Measurements from ENCODE around the gene PGC. TPM values are rescaled to one million over a fixed set of nuclear protein-coding genes. Genes with fewer than 3 reads are reported as not detected.
A peak's percentile ranks its signal among the peaks of the same experiment; 100 is the strongest.

PGC gene
- total RNA-seq, 6 donors from 2014 or later: 241 to 4,380 (median 659) TPM

GRCh38 chr6:41778895-41779294 lies 31.7 kb upstream of the PGC start:
- WGBS, 2 donors: 36 to 49% methylated on average over 6 of the region's 6 CpGs
- no peaks in the 10 kb centered on the region for H3K9me3 ChIP-seq
- TF ChIP-seq EP300 (IDR thresholded peaks at IDR 0.05): no peak
- peak overlapping the region in 3 of 4 donors; percentile 64 to 85 (median 72) for H3K4me3 ChIP-seq
- peak overlapping the region in 2 of 4 donors; percentile 87 to 92 for H3K27ac ChIP-seq
- peaks cover 26 to 52% (median 40%) of the 10 kb centered on the region in 4 donors for H3K4me1 ChIP-seq
- DNase-seq (peak in 1 of 2 donors; percentile 60), ATAC-seq (ENCODE audit: low FRiP score in 2 of 2) (no peak)
- peaks cover 0 to 34% (median 17%) of the 10 kb centered on the region in 4 donors for H3K36me3 ChIP-seq
- H3K27me3 ChIP-seq: no peaks in the 10 kb centered on the region

- WGBS, 2 donors: 84 to 88% methylated on average over 5 of the region's 5 CpGs
- DNase-seq (no peak), ATAC-seq (ENCODE audit: low FRiP score in 2 of 2) (no peak)
Observed at GRCh38 chr6:41777551-41778285, 30.5 kb upstream of the PGC start.

GRCh38 chr6:41775293-41775882 lies 28.2 kb upstream of the PGC start:
- DNase-seq (no peak), ATAC-seq (ENCODE audit: low FRiP score in 2 of 2) (no peak)
- Histone ChIP-seq H3K4me1 (peaks cover 8 to 27% (median 16%) of the 10 kb centered on the region in 4 donors), H3K36me3 (peaks cover 7 to 66% (median 49%) of the 10 kb centered on the region in 4 donors), H3K9me3 (no peaks in the 10 kb centered on the region), H3K27me3 (no peaks in the 10 kb centered on the region), H3K27ac (no peak overlapping the region), H3K4me3 (no peak overlapping the region)
- TF ChIP-seq POLR2AphosphoS5 (IDR thresholded peaks at IDR 0.05) (no peak), EP300 (IDR thresholded peaks at IDR 0.05) (no peak), POLR2A (IDR thresholded peaks at IDR 0.05) (no peak), CTCF (IDR thresholded peaks at IDR 0.05) (no peak)
- 74 to 89% methylated on average over 4 to 13 of the region's 13 CpGs for WGBS, 2 donors

More at GRCh38 chr6:41777551-41778285, 30.5 kb upstream of the PGC start:
- H3K4me1 ChIP-seq: peaks cover 20 to 41% (median 35%) of the 10 kb centered on the region in 4 donors
- peak overlapping the region in 1 of 4 donors; percentile 11 for H3K27ac ChIP-seq
- no peak overlapping the region for H3K4me3 ChIP-seq
- peaks cover 2 to 43% (median 27%) of the 10 kb centered on the region in 4 donors for H3K36me3 ChIP-seq
- H3K9me3 ChIP-seq: no peaks in the 10 kb centered on the region
- no peaks in the 10 kb centered on the region for H3K27me3 ChIP-seq
- TF ChIP-seq POLR2A (IDR thresholded peaks at IDR 0.05) (no peak), EP300 (IDR thresholded peaks at IDR 0.05) (no peak), CTCF (IDR thresholded peaks at IDR 0.05) (no peak), POLR2AphosphoS5 (IDR thresholded peaks at IDR 0.05) (no peak)

GRCh38 chr6:41774841-41775240 lies 27.6 kb upstream of the PGC start:
- Histone ChIP-seq H3K9me3 (no peaks in the 10 kb centered on the region), H3K36me3 (peaks cover 9 to 72% (median 52%) of the 10 kb centered on the region in 4 donors), H3K4me1 (peaks cover 8 to 27% (median 16%) of the 10 kb centered on the region in 4 donors), H3K27me3 (no peaks in the 10 kb centered on the region), H3K27ac (no peak overlapping the region), H3K4me3 (no peak overlapping the region)
- WGBS, 2 donors: 89 to 97% methylated on average over 3 of the region's 3 CpGs
- ATAC-seq (ENCODE audit: low FRiP score in 2 of 2): no peak
- no peak for DNase-seq
- no peak for TF ChIP-seq POLR2A (IDR thresholded peaks at IDR 0.05)
- no peak for TF ChIP-seq POLR2AphosphoS5 (IDR thresholded peaks at IDR 0.05)
- TF ChIP-seq EP300 (IDR thresholded peaks at IDR 0.05): no peak
- TF ChIP-seq CTCF (IDR thresholded peaks at IDR 0.05): no peak
